ENCODE measurements around the gene PLEKHG4.

DNA sequence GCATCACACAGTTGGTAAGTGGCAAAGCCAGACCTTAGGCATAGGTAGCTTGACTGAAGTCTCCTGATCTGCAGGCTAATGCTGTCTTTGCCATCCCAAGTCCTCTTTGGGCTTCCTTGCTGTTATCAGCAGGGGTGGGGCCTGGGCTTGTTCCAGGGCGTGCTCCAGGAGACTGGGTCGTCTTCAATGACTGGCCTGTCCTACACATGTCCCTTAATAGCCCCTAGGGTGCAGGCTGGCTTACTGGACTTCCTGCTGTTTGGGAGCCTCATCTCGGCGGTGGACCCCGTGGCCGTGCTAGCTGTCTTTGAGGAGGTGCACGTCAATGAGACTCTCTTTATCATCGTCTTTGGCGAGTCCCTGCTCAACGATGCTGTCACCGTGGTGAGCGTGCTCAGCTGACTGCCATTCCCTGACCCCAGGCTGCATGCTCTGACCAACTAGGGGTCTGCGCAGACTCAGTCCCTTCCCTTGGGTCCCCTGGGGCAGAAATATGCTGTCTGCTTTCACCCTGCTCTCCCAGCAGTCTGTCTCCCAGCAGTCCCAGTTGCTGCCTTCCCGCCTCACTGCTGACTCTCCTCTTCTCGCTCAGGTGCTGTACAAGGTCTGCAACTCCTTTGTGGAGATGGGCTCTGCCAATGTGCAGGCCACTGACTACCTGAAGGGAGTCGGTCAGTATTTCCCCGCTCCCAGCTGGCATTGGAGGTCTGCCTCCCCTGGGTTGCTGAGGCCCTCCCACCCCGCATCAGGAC, 24.4 kb upstream of the PLEKHG4 start:
- TF ChIP-seq USF2 (IDR thresholded peaks at IDR 0.05): no peak
- no peak for TF ChIP-seq EP300 (IDR thresholded peaks at IDR 0.05)
- no peak for TF ChIP-seq ZSCAN20 (CRISPR knock-in tag; IDR thresholded peaks at IDR 0.05)
- no peak for TF ChIP-seq CTCF (IDR thresholded peaks at IDR 0.05)
- TF ChIP-seq, protein P1, sequence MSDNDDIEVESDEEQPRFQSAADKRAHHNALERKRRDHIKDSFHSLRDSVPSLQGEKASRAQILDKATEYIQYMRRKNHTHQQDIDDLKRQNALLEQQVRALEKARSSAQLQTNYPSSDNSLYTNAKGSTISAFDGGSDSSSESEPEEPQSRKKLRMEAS (IDR thresholded peaks at IDR 0.05): no peak
- no peak for TF ChIP-seq POLR2A (IDR thresholded peaks at IDR 0.05; ENCODE audit: low read length)
- no peak for TF ChIP-seq MAFK (IDR thresholded peaks at IDR 0.05; ENCODE audit: partially characterized antibody)

Measured in A549 (cell line).